Endothelial cell (in vitro differentiated cells): ENCODE results near the gene ARPC5L. TPM values are rescaled to one million over a fixed set of nuclear protein-coding genes. Genes with fewer than 3 reads are reported as not detected.

Experiments used
- DNase-seq: peaks from one replicate; pipeline ENCODE4 v3.0.0; 2021; ENCODE audit warnings: low spot score
- H3K27ac Mint-ChIP-seq: one replicate; pipeline ENCODE4 v1.8.0; 2021; ENCODE audit warnings: mixed read lengths, inconsistent platforms; ENCODE audit not compliant: unreplicated experiment
- H3K27me3 Mint-ChIP-seq: one replicate; pipeline ENCODE4 v1.8.0; 2021; ENCODE audit warnings: mild to moderate bottlenecking, moderate library complexity, mixed read lengths, inconsistent platforms; ENCODE audit not compliant: unreplicated experiment
- H3K36me3 Mint-ChIP-seq: one replicate; pipeline ENCODE4 v1.8.0; 2021; ENCODE audit warnings: mild to moderate bottlenecking, low read depth, mixed read lengths, inconsistent platforms; ENCODE audit not compliant: unreplicated experiment
- H3K4me1 Mint-ChIP-seq: one replicate; pipeline ENCODE4 v1.8.0; 2021; ENCODE audit warnings: mild to moderate bottlenecking, mixed read lengths, inconsistent platforms; ENCODE audit not compliant: unreplicated experiment
- H3K4me3 Mint-ChIP-seq: one replicate; pipeline ENCODE4 v1.8.0; 2021; ENCODE audit warnings: mild to moderate bottlenecking, mixed read lengths, inconsistent platforms; ENCODE audit not compliant: unreplicated experiment
- H3K9me3 Mint-ChIP-seq: one replicate; pipeline ENCODE4 v1.8.0; 2021; ENCODE audit warnings: mixed read lengths, inconsistent platforms; ENCODE audit not compliant: unreplicated experiment
- long read RNA-seq: library from polyadenylated mRNA; unstranded; transcript quantifications from one replicate; pipeline ENCODE4 v2.0.0, GENCODE V29; 2020; ENCODE audit not compliant: unreplicated experiment
- total RNA-seq: library from RNA; stranded (reverse); fragmentation: NEBNext Ultra II Directional; extraction: Animal tissue kit (Norgen Biotek cat#: 25700); gene quantifications from one replicate; pipeline ENCODE4 v1.2.1, GENCODE V29; 2021; ENCODE audit not compliant: unreplicated experiment
- TF ChIP-seq, protein P1 (sequence below): fragments of 200-600 bp; sonication (generic); IDR thresholded peaks from one replicate; pipeline ENCODE4 v1.5.0; 2021; ENCODE audit warnings: antibody characterized with exemption; ENCODE audit not compliant: unreplicated experiment

ARPC5L gene
- total RNA-seq, result 67.0 TPM
- long read RNA-seq, transcript ARPC5L-201 (4 exons, 1,325 nt), result major isoform, 57 of 59 reads
- long read RNA-seq, partial matches to known transcripts, result 2 of 59 reads
- long read RNA-seq, other reads (novel, unspliced or antisense), result 0 of 59 reads

GRCh38 chr9:124861342-124862229 lies at the start of gene ARPC5L, which contains the start of gene RPL35:
TSS of gene ARPC5L (plus strand) at chr9:124862130. CDS start at chr9:124869291, 7,161 bp downstream.
TSS of gene RPL35 (minus strand) at chr9:124861957. CDS start at chr9:124861912, 45 bp downstream.
- peak; percentile 95 for DNase-seq
- H3K4me1 Mint-ChIP-seq, result peaks cover 10% of the 10 kb centered on the region

GRCh38 chr9:124812441-124812876 lies 49.5 kb upstream of the ARPC5L start:
- H3K4me3 Mint-ChIP-seq, result no peak overlapping the region
- H3K4me1 Mint-ChIP-seq, result peaks cover 5% of the 10 kb centered on the region
- H3K36me3 Mint-ChIP-seq, result no peaks in the 10 kb centered on the region
- no peaks in the 10 kb centered on the region for H3K9me3 Mint-ChIP-seq
- no peak overlapping the region for H3K27ac Mint-ChIP-seq
- peaks cover 7% of the 10 kb centered on the region for H3K27me3 Mint-ChIP-seq
- no peak for DNase-seq
- TF ChIP-seq, protein P1, sequence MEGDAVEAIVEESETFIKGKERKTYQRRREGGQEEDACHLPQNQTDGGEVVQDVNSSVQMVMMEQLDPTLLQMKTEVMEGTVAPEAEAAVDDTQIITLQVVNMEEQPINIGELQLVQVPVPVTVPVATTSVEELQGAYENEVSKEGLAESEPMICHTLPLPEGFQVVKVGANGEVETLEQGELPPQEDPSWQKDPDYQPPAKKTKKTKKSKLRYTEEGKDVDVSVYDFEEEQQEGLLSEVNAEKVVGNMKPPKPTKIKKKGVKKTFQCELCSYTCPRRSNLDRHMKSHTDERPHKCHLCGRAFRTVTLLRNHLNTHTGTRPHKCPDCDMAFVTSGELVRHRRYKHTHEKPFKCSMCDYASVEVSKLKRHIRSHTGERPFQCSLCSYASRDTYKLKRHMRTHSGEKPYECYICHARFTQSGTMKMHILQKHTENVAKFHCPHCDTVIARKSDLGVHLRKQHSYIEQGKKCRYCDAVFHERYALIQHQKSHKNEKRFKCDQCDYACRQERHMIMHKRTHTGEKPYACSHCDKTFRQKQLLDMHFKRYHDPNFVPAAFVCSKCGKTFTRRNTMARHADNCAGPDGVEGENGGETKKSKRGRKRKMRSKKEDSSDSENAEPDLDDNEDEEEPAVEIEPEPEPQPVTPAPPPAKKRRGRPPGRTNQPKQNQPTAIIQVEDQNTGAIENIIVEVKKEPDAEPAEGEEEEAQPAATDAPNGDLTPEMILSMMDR, result no peak

More at GRCh38 chr9:124861342-124862229, at the start of gene ARPC5L, which contains the start of gene RPL35:
- H3K36me3 Mint-ChIP-seq, result peaks cover 10% of the 10 kb centered on the region
- peak within 1 kb of the TSS; percentile 95 for H3K4me3 Mint-ChIP-seq
- TF ChIP-seq, protein P1, result peak; percentile 16
- peaks cover 9% of the 10 kb centered on the region for H3K27me3 Mint-ChIP-seq
- H3K9me3 Mint-ChIP-seq, result no peaks in the 10 kb centered on the region
- H3K27ac Mint-ChIP-seq, result peak within 1 kb of the TSS; percentile 72

GRCh38 chr9:124813041-124813440 lies 48.9 kb upstream of the ARPC5L start:
- peaks cover 5% of the 10 kb centered on the region for H3K4me1 Mint-ChIP-seq
- DNase-seq, result no peak
- TF ChIP-seq, protein P1, result no peak
- no peak overlapping the region for H3K4me3 Mint-ChIP-seq
- no peaks in the 10 kb centered on the region for H3K9me3 Mint-ChIP-seq
- peaks cover 7% of the 10 kb centered on the region for H3K27me3 Mint-ChIP-seq
- no peak overlapping the region for H3K27ac Mint-ChIP-seq
- no peaks in the 10 kb centered on the region for H3K36me3 Mint-ChIP-seq

- no peak overlapping the region for H3K4me3 Mint-ChIP-seq
- no peaks in the 10 kb centered on the region for H3K9me3 Mint-ChIP-seq
- H3K27me3 Mint-ChIP-seq, result peaks cover 5% of the 10 kb centered on the region
- H3K36me3 Mint-ChIP-seq, result no peaks in the 10 kb centered on the region
- TF ChIP-seq, protein P1, result no peak
- no peak for DNase-seq
- no peaks in the 10 kb centered on the region for H3K4me1 Mint-ChIP-seq
- H3K27ac Mint-ChIP-seq, result no peak overlapping the region
These were observed 48.3 kb upstream of the ARPC5L start for GRCh38 chr9:124813501-124814163.
